ENCODE data around the gene SLAMF9.
"Not testable (repeated sequence)": the region's sequence is repeated elsewhere in the genome, so short reads cannot be mapped to it uniquely, and the experiment has no call there.

Gene SLAMF9

DNA sequence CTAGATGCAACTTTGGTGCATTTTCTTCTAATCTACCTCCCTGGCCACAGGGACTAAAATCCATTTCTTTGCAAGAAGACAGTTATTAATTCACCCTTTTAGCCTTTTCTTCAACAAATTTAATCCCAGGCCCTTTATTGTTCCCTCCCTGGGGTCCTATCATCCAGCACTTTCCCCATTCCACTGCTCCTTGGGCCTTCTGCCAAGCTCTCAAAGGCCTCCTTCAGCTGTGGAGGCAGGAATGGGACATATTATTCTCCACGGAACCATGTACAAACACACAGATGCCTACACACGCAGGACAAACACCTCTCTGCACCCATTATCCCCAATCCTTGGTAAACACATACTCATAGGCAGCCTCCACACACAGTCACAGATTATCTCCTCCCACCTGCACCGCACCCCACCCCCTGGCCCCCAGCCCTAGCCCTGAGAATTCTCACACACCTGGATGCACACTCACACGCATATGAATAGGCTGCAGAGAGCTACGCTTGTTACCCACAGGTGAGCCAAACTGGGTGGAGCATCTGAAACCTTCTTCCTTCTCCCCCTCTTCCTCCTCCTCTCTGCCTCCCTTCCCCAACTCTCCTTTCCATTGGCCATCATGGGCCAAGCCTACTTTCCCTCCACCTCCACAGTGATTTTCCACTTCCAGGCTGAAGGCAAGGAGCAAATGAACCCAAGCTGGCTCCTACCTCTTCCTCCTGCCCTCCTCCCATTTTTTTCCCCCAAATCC is 40.4 kb downstream of the SLAMF9 start:
- DNase-seq (ENCODE audit: low read depth): no peak
- H3K4me3 ChIP-seq (ENCODE audit: low read depth, low read length): no peak overlapping the region

DNA sequence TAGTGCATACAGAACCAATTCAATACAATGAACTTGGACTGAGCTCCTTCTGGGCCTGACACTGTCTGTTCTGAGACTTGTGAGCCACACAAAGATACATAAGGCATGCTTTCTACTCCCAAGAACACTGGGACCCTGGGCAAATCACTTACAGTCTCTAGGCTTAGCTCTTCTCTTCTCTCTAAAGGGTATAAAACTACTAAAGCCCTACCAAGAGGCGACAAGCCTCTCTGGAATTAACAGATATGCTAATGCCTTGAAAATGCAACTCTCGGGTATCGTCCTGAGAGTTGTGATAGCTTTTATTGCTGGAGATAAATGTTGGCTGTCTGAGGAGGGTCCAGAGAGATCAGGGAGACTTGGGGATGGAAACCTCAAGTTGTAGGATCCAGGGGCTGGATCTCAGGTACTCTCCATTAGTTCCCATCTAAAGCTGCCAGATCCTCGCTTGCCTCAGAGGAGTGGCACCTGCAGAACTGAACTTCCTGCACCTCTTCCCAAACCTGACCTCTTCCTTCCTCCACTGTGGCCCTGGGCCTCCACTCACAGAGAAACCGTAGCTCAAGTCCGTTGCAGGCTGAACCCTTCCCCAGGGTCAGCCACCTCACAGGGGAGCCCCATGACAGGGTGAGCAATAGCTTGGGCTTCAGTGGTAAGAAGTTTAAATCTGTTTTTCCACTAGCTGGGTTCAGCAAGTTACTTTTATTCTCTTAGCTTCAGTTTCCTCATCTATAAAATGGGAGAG is 42.5 kb downstream of the SLAMF9 start:
- H3K4me3 ChIP-seq (ENCODE audit: low read depth, low read length): no peak overlapping the region

GRCh38 chr1:159908031-159908940 is 45.8 kb downstream of the SLAMF9 start:
- no peak for DNase-seq (ENCODE audit: low read depth)
- H3K4me3 ChIP-seq (ENCODE audit: low read depth, low read length): no peak overlapping the region

More for the DNA sequence above, 42.5 kb downstream of the SLAMF9 start:
- no peak for DNase-seq (ENCODE audit: low read depth)

DNA sequence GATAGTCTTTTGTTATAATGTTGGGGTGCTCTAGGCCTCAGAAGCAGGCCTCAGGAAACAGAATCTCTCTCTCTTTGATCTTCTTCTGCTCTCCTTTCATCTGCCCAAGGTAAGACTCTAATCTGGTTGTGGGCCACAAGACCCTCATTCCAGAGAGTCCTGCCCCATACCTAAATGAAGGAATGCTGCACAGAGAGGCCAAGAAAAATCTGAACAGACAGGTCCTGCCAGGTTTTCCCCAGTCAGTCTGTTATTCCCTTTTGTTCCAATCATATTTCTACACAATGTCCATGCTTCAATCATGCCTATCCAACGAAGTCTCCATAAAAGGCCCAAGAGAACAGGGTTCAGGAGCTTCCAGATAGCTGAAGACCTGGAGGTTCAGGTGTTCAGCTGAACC is 47.1 kb downstream of the SLAMF9 start:
- no peak overlapping the region for H3K4me3 ChIP-seq (ENCODE audit: low read depth, low read length)
- DNase-seq (ENCODE audit: low read depth): no peak

GRCh38 chr1:159904036-159904435 is 50.0 kb downstream of the SLAMF9 start:
- H3K4me3 ChIP-seq (ENCODE audit: low read depth, low read length); DNase-seq (ENCODE audit: low read depth): not testable (repeated sequence)

- no peak for DNase-seq (ENCODE audit: low read depth)
Observed at GRCh38 chr1:159902541-159902940, 51.5 kb downstream of the SLAMF9 start.

More at GRCh38 chr1:159902541-159902940, 51.5 kb downstream of the SLAMF9 start:
- no peak overlapping the region for H3K4me3 ChIP-seq (ENCODE audit: low read depth, low read length)

Data from skeletal muscle cell (primary cell).